ENCODE data around the gene CD74.
A peak's percentile ranks its signal among the peaks of the same experiment; 100 is the strongest.

Gene CD74

DNA sequence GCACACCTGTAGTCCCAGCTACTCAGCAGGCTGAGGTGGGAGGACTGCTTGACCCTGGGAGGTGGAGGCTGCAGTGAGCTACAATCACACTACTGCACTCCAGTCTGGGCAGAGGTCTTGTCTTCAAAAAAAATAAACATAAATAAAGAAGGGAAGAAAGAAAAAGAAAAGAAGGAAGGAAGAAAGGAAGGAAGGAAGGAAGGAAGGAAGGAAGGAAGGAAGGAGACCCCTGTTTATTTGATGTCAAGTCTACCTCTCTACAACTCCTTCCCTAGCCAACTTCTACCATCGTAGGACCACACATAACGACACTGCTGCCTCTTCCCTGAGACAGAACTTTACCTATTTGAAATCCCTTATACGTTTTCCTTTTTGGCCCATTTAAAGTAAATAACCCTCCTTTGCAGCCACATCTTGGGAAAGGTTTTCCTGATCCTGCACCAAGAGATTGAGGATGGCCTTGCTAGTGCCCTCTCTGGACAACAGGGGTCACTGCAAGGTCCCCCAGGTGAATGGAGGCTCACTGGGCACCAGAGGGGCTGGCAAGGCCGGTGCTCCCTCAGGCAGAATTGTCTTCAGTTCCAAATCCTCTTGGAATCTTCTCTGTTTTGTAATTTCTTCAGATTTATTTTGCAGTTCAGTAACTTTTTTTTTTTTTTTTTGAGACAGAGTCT, 26.3 kb upstream of the CD74 start:
- H4K20me1 ChIP-seq (ENCODE audit: insufficient read depth): no peaks in the 10 kb centered on the region
- TF ChIP-seq, protein P1, sequence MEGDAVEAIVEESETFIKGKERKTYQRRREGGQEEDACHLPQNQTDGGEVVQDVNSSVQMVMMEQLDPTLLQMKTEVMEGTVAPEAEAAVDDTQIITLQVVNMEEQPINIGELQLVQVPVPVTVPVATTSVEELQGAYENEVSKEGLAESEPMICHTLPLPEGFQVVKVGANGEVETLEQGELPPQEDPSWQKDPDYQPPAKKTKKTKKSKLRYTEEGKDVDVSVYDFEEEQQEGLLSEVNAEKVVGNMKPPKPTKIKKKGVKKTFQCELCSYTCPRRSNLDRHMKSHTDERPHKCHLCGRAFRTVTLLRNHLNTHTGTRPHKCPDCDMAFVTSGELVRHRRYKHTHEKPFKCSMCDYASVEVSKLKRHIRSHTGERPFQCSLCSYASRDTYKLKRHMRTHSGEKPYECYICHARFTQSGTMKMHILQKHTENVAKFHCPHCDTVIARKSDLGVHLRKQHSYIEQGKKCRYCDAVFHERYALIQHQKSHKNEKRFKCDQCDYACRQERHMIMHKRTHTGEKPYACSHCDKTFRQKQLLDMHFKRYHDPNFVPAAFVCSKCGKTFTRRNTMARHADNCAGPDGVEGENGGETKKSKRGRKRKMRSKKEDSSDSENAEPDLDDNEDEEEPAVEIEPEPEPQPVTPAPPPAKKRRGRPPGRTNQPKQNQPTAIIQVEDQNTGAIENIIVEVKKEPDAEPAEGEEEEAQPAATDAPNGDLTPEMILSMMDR (conservative IDR thresholded peaks at IDR 0.05; ENCODE audit: low read depth, low read length): peak; percentile 54; the same call in 1 of the 2 replicates
- no peak overlapping the region for H2AFZ ChIP-seq (ENCODE audit: low read depth)
- H3K27ac ChIP-seq: no peak overlapping the region
- no peak overlapping the region for H3K4me3 ChIP-seq (IDR thresholded peaks at IDR 0.05; ENCODE audit: insufficient read depth, low read depth, low read length)
- H3K9ac ChIP-seq: no peak overlapping the region
- H3K27me3 ChIP-seq (ENCODE audit: insufficient read depth, low read depth): no peaks in the 10 kb centered on the region
- H3K4me1 ChIP-seq (ENCODE audit: low read depth, poor library complexity, severe bottlenecking): peaks cover 10% of the 10 kb centered on the region
- H3K4me2 ChIP-seq: no peak overlapping the region
- H3K79me2 ChIP-seq (ENCODE audit: insufficient read depth, low read depth): no peaks in the 10 kb centered on the region
- H3K36me3 ChIP-seq (ENCODE audit: insufficient read depth): no peaks in the 10 kb centered on the region; the same call in 1 of the 2 replicates

GRCh38 chr5:150436141-150436680, 23.5 kb upstream of the CD74 start:
- no peaks in the 10 kb centered on the region for H3K36me3 ChIP-seq (ENCODE audit: insufficient read depth)
- TF ChIP-seq, protein P1 (conservative IDR thresholded peaks at IDR 0.05; ENCODE audit: low read depth, low read length): peak; percentile 81
- H3K4me3 ChIP-seq (IDR thresholded peaks at IDR 0.05; ENCODE audit: insufficient read depth, low read depth, low read length): no peak overlapping the region
- no peak overlapping the region for H3K9ac ChIP-seq
- H3K27me3 ChIP-seq (ENCODE audit: insufficient read depth, low read depth): no peaks in the 10 kb centered on the region
- no peaks in the 10 kb centered on the region for H3K79me2 ChIP-seq (ENCODE audit: insufficient read depth, low read depth)
- H2AFZ ChIP-seq (ENCODE audit: low read depth): peak overlapping the region; percentile 64
- peaks cover 10% of the 10 kb centered on the region for H3K4me1 ChIP-seq (ENCODE audit: low read depth, poor library complexity, severe bottlenecking)
- H3K4me2 ChIP-seq: 0 out of 2 replicates have a peak overlapping the region, but pooled peaks have one; percentile 33
- no peaks in the 10 kb centered on the region for H4K20me1 ChIP-seq (ENCODE audit: insufficient read depth)
- no peak overlapping the region for H3K27ac ChIP-seq

DNA sequence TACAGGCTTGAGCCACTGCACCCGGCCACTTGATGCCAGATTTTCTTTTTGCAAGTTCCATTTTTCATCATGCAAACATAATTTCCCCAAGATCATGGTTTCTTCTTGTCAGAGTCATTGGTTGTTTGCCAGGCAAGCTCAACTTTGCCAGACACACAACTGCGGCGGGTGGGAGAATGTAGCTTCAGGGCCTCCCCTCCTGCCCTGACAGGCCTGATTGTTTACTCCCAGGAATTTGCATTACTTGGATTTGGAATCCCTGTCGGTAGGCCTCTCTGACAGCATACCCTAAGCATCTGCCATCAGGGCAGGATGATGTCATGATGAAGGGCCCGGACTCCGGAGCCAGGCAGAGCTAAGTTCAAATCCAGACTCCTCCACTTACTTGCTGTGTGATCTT, 21.8 kb upstream of the CD74 start:
- Histone ChIP-seq H3K27ac (no peak overlapping the region), H3K27me3 (ENCODE audit: insufficient read depth, low read depth) (no peaks in the 10 kb centered on the region), H3K4me3 (IDR thresholded peaks at IDR 0.05; ENCODE audit: insufficient read depth, low read depth, low read length) (no peak overlapping the region), H2AFZ (ENCODE audit: low read depth) (no peak overlapping the region), H3K4me2 (no peak overlapping the region), H3K79me2 (ENCODE audit: insufficient read depth, low read depth) (no peaks in the 10 kb centered on the region), H3K9ac (no peak overlapping the region), H3K4me1 (ENCODE audit: low read depth, poor library complexity, severe bottlenecking) (peaks cover 10% of the 10 kb centered on the region), H3K36me3 (ENCODE audit: insufficient read depth) (no peaks in the 10 kb centered on the region), H4K20me1 (ENCODE audit: insufficient read depth) (no peaks in the 10 kb centered on the region)
- TF ChIP-seq, protein P1 (conservative IDR thresholded peaks at IDR 0.05; ENCODE audit: low read depth, low read length): no peak

DNA sequence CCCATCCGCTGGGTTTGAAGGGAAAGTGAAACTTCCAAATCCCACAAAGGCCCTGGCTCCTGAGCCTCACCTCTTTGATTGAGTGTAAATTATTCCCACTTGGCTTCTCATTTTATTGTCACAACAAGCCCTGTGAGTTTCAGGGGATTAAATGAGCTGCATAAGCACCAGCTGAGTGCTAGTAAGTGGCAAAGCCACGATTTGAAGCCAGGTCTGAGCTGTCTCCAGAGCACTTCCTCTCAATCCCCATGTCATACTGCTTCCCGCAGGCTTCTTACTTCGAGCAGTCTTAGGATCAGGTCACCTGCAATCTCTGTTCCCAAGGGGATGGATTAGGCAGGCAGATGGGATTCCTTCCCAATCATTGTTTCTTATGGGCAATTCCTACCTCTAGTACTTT, 18.9 kb upstream of the CD74 start:
- Histone ChIP-seq H4K20me1 (ENCODE audit: insufficient read depth) (no peaks in the 10 kb centered on the region), H3K4me2 (no peak overlapping the region), H3K36me3 (ENCODE audit: insufficient read depth) (no peaks in the 10 kb centered on the region), H3K79me2 (ENCODE audit: insufficient read depth, low read depth) (no peaks in the 10 kb centered on the region), H3K4me3 (IDR thresholded peaks at IDR 0.05; ENCODE audit: insufficient read depth, low read depth, low read length) (no peak overlapping the region), H3K27ac (no peak overlapping the region), H3K4me1 (ENCODE audit: low read depth, poor library complexity, severe bottlenecking) (peaks cover 10% of the 10 kb centered on the region), H3K27me3 (ENCODE audit: insufficient read depth, low read depth) (no peaks in the 10 kb centered on the region), H3K9ac (no peak overlapping the region), H2AFZ (ENCODE audit: low read depth) (no peak overlapping the region)
- TF ChIP-seq, protein P1 (conservative IDR thresholded peaks at IDR 0.05; ENCODE audit: low read depth, low read length): no peak

All from KMS-11 (cell line).